Transverse colon (tissue), 4 donors: ENCODE measurements around the gene MT1F.

Experiments
- EP300 ChIP-seq: sonication (generic); formaldehyde crosslinking; IDR thresholded peaks from one replicate; pipeline ENCODE4 v1.6.1; 2017; ENCODE audit warnings: antibody characterized with exemption, low read depth
- POLR2A ChIP-seq: fragments of 450-650 bp; IDR thresholded peaks from one replicate; pipeline ENCODE4 v1.6.1; 2016; ENCODE audit warnings: antibody characterized with exemption, mild to moderate bottlenecking, moderate library complexity
- POLR2AphosphoS5 ChIP-seq, 3 donors: sonication (generic); formaldehyde crosslinking; IDR thresholded peaks; one replicate each; pipeline ENCODE4 v1.6.1; 2016; ENCODE audit warnings: antibody characterized with exemption in 3 of 3
- TF ChIP-seq, protein P1 (sequence below), 5 experiments: fragments of 200-600 bp in 3 of 5; fragments of 450-650 bp in 2 of 5; sonication (generic) in 3 of 5; IDR thresholded peaks; 1 replicate in 2 of 5; 2 replicates in 3 of 5; pipeline ENCODE4 v1.5.1; 2016 to 2017; ENCODE audit warnings: antibody characterized with exemption in 5 of 5, inconsistent platforms in 3 of 5, mild to moderate bottlenecking in 2 of 5, moderate library complexity in 1 of 5

DNA sequence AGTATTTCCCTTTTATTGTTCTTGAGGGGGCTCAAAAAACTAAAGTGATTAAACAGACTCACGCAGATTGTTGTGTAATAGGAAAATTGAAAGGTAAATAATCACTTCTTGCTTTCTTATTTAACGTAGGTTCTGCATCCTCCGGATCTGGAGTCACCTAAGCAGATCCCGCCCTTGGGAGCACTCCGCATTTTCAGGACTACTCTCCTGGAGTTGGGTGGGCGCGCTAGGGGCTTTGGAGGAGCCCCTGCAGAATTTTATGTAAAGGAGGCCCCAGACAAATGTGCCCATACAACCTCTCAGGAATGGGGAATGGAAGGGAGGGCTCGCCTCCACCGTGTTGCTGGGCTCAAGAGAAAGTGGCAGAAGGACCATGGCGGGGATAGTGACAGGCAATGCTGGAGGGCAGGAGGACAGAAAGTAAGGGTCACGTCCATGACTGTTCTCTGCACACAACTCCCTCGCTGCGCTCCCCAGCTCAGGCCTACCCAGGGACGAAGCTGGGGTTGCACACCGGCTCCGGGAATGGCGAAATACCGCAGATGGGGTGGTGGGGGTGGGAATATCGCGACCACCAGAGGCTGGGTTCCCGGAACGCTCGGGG lies 41.0 kb upstream of the MT1F start:
- TF ChIP-seq POLR2AphosphoS5 (IDR thresholded peaks at IDR 0.05) (no peak), POLR2A (no peak), EP300 (no peak)
- TF ChIP-seq, protein P1, sequence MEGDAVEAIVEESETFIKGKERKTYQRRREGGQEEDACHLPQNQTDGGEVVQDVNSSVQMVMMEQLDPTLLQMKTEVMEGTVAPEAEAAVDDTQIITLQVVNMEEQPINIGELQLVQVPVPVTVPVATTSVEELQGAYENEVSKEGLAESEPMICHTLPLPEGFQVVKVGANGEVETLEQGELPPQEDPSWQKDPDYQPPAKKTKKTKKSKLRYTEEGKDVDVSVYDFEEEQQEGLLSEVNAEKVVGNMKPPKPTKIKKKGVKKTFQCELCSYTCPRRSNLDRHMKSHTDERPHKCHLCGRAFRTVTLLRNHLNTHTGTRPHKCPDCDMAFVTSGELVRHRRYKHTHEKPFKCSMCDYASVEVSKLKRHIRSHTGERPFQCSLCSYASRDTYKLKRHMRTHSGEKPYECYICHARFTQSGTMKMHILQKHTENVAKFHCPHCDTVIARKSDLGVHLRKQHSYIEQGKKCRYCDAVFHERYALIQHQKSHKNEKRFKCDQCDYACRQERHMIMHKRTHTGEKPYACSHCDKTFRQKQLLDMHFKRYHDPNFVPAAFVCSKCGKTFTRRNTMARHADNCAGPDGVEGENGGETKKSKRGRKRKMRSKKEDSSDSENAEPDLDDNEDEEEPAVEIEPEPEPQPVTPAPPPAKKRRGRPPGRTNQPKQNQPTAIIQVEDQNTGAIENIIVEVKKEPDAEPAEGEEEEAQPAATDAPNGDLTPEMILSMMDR (IDR thresholded peaks at IDR 0.05), result no peak
